ENCODE measurements around the gene PACS2.

The PACS2 gene

GRCh38 chr14:105414456-105415371, 100.2 kb downstream of the PACS2 start:
- peak overlapping the region; percentile 37 for H3K4me3 ChIP-seq (replicated peaks; ENCODE audit: insufficient read depth, low read length)
- H3K27ac ChIP-seq (replicated peaks): no peak overlapping the region
- peak; percentile 59 to 66 for DNase-seq (ENCODE audit: low read depth in 1 of 2, low spot score in 1 of 2)
- TF ChIP-seq, protein P1, sequence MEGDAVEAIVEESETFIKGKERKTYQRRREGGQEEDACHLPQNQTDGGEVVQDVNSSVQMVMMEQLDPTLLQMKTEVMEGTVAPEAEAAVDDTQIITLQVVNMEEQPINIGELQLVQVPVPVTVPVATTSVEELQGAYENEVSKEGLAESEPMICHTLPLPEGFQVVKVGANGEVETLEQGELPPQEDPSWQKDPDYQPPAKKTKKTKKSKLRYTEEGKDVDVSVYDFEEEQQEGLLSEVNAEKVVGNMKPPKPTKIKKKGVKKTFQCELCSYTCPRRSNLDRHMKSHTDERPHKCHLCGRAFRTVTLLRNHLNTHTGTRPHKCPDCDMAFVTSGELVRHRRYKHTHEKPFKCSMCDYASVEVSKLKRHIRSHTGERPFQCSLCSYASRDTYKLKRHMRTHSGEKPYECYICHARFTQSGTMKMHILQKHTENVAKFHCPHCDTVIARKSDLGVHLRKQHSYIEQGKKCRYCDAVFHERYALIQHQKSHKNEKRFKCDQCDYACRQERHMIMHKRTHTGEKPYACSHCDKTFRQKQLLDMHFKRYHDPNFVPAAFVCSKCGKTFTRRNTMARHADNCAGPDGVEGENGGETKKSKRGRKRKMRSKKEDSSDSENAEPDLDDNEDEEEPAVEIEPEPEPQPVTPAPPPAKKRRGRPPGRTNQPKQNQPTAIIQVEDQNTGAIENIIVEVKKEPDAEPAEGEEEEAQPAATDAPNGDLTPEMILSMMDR (IDR thresholded peaks at IDR 0.05; ENCODE audit: insufficient read depth, low read length): peak; percentile 32
- no peak for TF ChIP-seq REST (IDR thresholded peaks at IDR 0.05; ENCODE audit: insufficient replicate concordance, low read depth)
- peaks cover 12% of the 10 kb centered on the region for H3K27me3 ChIP-seq (ENCODE audit: insufficient read depth, poor library complexity, severe bottlenecking)

GRCh38 chr14:105415481-105416428, 101.2 kb downstream of the PACS2 start:
- Histone ChIP-seq H3K27ac (replicated peaks) (no peak overlapping the region), H3K4me3 (replicated peaks; ENCODE audit: insufficient read depth, low read length) (peak overlapping the region; percentile 37; the same call in 1 of the 2 replicates), H3K27me3 (ENCODE audit: insufficient read depth, poor library complexity, severe bottlenecking) (peaks cover 9% of the 10 kb centered on the region)
- no peak for TF ChIP-seq GABPA (IDR thresholded peaks at IDR 0.05; ENCODE audit: low read depth)
- TF ChIP-seq REST (IDR thresholded peaks at IDR 0.05; ENCODE audit: insufficient replicate concordance, low read depth): no peak
- TF ChIP-seq, protein P1 (IDR thresholded peaks at IDR 0.05; ENCODE audit: insufficient read depth, low read length): no peak
- TF ChIP-seq POLR2AphosphoS5 (IDR thresholded peaks at IDR 0.05; ENCODE audit: low read depth): no peak
- no peak for TF ChIP-seq SPI1 (IDR thresholded peaks at IDR 0.05; ENCODE audit: borderline replicate concordance, low read depth)
- DNase-seq (ENCODE audit: low read depth in 1 of 2, low spot score in 1 of 2): no peak

GRCh38 chr14:105416671-105417070, 102.1 kb downstream of the PACS2 start:
- no peak overlapping the region for H3K27ac ChIP-seq (replicated peaks)
- TF ChIP-seq GABPA (IDR thresholded peaks at IDR 0.05; ENCODE audit: low read depth): no peak
- TF ChIP-seq REST (IDR thresholded peaks at IDR 0.05; ENCODE audit: insufficient replicate concordance, low read depth): no peak
- TF ChIP-seq POLR2AphosphoS5 (IDR thresholded peaks at IDR 0.05; ENCODE audit: low read depth): no peak
- no peak for TF ChIP-seq SPI1 (IDR thresholded peaks at IDR 0.05; ENCODE audit: borderline replicate concordance, low read depth)
- no peak for DNase-seq (ENCODE audit: low read depth in 1 of 2, low spot score in 1 of 2)

More at GRCh38 chr14:105416671-105417070, 102.1 kb downstream of the PACS2 start:
- H3K27me3 ChIP-seq (ENCODE audit: insufficient read depth, poor library complexity, severe bottlenecking): peaks cover 5% of the 10 kb centered on the region
- H3K4me3 ChIP-seq (replicated peaks; ENCODE audit: insufficient read depth, low read length): no peak overlapping the region

All from HL-60 (cell line).